VCaP (cell line): ENCODE measurements around the gene ADAMTS20.
"Not testable (repeated sequence)": the region's sequence is repeated elsewhere in the genome, so short reads cannot be mapped to it uniquely, and the experiment has no call there.

ENCODE experiments used
- H3K27ac ChIP-seq: fragments of 450-650 bp; 2 replicates; pipeline ENCODE4 v1.5.1; 2017
- CTCF ChIP-seq: fragments of 450-650 bp; conservative IDR thresholded peaks from 2 replicates; pipeline ENCODE4 v1.5.1; 2017; ENCODE audit warnings: mild to moderate bottlenecking, moderate library complexity

The ADAMTS20 gene

DNA sequence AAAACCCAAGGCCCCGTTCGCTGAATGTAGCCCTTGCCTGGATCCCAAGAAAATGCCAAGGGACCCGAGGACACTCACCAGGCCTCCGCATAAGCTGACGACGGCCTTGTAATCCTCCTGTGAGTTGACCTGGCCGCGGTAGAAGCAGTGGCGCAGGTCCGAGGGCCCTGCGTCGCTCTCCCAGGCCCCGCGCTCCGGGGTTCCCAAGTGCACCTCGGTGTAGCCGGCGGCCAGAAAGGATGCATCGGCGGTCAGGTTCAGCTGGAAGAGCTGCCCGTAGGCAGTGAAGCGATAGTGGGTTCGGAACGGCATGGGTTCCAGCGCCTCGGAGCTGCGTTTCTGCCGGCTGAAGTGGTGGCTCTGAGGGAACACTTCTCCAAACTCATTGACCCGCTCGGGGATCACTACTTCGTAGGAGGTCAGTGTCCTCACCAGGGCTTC, 1.2 kb downstream of the ADAMTS20 start:
- TF ChIP-seq CTCF, result no peak
- no peak overlapping the region for H3K27ac ChIP-seq

- H3K27ac ChIP-seq, result no peak overlapping the region
- TF ChIP-seq CTCF, result no peak
Observed at GRCh38 chr12:43544703-43545102, 7.3 kb downstream of the ADAMTS20 start.

DNA sequence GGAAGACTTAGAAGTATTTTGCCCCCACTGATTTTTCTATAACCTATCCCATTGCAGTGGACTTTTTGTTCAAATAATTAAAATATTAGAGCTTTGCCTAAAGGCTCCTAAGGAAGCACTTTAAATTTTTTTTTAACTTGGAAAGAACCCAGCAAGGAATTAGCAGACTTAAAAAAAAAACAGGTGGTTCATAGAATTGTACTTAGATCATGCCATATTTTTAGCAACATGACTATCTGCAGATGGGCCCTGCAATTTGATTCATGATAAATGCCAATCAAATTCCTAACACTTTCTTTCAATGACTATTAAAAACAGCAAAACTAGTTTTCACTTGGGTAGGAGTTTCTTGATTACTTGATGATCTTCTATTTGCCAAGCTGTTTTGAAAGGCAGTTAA, 11.5 kb downstream of the ADAMTS20 start:
- TF ChIP-seq CTCF, result no peak
- H3K27ac ChIP-seq, result no peak overlapping the region

GRCh38 chr12:43537675-43538074, 14.3 kb downstream of the ADAMTS20 start:
- H3K27ac ChIP-seq, result not testable (repeated sequence)

DNA sequence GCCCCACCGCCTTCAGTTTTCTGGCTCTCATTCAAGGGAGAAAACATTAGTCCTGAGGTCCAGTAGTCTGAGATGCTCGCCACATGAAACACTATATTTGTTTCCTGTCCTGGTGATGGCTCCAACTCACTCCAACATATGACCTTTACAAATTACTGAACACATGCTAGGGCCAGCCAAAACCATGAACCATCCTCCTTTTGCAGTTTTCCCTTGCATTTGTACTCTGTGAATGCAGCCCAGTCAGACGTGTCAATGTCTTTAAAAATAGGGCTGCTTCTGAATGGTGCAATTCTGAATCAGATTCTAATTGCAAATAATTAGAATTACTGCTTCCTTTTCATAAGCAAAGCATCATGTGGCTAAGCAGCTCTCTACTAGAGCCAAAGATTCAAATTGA, 36.0 kb downstream of the ADAMTS20 start:
- no peak for TF ChIP-seq CTCF
- H3K27ac ChIP-seq, result no peak overlapping the region

DNA sequence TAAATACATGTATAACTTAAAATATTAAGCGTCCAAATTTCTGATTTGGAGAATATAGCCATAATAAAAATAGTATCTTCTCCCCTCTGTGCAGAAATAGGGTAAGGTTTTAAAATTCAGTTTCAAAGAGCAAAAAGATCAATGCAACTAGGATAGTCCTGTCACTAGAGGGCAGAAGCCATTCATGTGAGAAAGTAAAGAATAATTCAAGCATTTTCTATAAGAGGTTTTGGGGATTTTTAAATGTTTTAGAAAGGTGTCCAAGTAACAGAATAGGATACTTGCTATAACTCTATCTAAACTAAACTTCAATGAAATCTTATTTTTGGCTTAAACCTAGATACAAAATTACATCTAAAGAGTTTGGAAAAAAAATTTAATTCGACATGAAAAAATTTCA, 50.3 kb downstream of the ADAMTS20 start:
- no peak overlapping the region for H3K27ac ChIP-seq
- TF ChIP-seq CTCF, result peak; percentile 85

DNA sequence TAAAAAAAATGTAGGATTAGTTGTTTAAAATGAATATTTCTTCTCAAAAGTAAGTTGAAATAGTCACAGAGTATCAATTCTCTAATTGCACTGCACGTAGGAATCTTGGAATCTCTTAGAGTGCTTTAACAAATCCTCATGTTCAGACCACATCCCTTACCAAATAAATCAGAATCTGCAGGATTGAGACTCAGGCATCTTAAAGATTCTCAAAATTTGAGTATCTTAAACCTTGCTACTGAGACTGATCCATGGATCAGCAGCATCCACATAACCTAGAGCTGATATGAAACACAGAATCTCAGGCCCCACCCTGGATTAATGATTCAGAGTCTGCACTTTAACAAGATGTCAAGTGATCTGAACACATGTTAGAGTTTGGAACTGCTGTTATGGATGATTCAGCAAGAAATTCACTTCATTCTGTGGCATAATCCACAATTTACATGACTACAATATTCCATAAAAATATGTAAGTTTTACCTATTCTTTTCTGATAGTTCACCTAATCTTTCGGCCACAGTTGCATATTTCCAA, 58.7 kb downstream of the ADAMTS20 start:
- H3K27ac ChIP-seq, result no peak overlapping the region
- TF ChIP-seq CTCF, result no peak

DNA sequence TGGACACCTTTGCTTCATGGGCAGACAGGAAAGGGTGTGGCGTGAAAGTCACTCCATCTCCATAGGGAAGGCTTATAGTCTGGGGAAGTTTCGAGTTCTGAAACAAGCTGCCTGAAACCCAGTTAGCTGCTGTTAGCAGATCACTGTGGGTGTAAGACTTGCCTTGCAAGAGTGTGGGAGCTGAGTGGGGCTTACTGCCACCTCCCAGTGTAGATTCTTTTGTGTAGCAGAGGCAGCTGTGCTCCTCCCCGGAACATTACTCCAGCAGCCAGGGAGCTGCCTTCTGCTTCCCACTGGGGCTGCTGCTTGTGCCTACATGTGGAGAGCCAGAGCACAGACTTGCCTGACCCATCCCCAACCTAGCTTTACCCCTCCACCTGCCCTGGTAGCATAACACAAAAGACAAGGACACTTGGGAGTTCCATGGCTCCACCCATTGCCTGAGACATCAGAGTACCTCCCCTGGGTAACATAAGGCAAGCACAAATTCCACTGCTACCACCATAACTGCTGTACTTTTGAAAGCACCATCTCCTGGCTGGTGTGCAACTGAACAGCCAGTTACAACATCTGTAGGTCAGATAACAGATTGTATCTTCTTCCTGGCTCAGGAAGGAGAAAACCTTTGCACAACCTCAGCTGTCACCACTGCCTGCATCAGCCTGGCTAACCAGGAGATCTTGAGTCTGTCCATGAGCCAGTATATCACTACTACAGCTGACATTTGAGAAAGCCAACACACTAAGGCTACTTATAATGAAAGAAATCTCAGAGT, 69.5 kb downstream of the ADAMTS20 start:
- no peak for TF ChIP-seq CTCF

More for the DNA sequence above, 69.5 kb downstream of the ADAMTS20 start:
- H3K27ac ChIP-seq, result no peak overlapping the region
